ENCODE data around the gene MMP20. TPM values are rescaled to one million over a fixed set of nuclear protein-coding genes. Genes with fewer than 3 reads are reported as not detected.

Gene MMP20
- polyA plus RNA-seq, 1 of the 3 experiments (the other 2 are of a cell fraction) = not detected

DNA sequence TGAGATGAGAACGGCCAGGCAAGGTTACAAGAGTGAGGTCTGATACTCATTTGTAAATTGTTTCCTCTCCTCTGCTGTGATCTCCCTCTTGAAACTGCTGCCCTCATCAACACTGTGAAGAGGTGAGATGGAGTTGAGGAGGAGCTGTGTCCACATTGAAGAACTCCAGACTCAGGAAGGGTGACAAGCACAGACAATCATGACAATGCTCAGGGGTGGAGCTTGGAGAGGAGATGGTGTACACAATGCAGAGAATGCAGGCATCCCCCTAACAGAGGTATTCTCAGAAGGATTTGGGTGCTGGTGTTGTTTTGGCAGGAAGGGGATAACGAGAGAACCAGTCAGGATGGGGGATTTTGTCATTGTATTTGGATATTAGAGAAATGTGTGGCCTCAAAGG, 73.1 kb downstream of the MMP20 start (continued):
- TF ChIP-seq TCF12 (IDR thresholded peaks at IDR 0.05) (no peak), NFIC (IDR thresholded peaks at IDR 0.05; ENCODE audit: borderline replicate concordance) (no peak)
- TF ChIP-seq, protein P1, sequence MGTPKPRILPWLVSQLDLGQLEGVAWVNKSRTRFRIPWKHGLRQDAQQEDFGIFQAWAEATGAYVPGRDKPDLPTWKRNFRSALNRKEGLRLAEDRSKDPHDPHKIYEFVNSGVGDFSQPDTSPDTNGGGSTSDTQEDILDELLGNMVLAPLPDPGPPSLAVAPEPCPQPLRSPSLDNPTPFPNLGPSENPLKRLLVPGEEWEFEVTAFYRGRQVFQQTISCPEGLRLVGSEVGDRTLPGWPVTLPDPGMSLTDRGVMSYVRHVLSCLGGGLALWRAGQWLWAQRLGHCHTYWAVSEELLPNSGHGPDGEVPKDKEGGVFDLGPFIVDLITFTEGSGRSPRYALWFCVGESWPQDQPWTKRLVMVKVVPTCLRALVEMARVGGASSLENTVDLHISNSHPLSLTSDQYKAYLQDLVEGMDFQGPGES (IDR thresholded peaks at IDR 0.05; ENCODE audit: low read depth, low read length) = no peak

DNA sequence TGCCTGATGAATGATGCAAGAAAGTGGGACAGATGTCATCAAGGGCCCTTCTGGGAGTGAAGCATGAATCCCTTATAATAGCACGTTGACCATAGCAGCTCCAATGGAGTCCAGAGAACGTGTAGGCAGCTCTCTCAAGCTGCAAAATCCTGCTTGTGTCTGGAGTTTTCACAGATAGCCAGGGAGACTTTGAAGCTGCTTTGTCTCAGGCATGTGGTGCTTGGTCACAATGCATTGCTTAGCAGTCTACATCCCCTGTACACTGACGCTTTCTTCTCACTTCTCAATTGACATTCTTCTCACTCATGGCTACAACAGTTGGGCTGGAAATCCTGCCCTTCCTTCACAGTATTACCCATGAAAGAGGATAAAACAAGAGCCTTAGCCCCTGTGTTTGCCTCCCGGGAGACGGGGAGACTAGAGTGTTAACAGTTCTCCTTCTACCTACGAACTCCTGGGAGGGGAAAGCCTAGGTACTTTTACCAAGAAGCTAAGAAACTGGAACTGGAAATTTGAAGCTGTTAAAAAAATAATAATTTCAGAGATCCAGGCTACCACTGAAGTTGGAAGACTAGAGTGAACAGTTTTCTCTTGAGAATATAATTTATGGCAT, 73.9 kb downstream of the MMP20 start:
- no peaks in the 10 kb centered on the region for H4K20me1 ChIP-seq (ENCODE audit: insufficient read depth)
- H3K27me3 ChIP-seq (ENCODE audit: insufficient read depth) = no peaks in the 10 kb centered on the region
- no peak for DNase-seq
- H3K4me3 ChIP-seq (ENCODE audit: low read depth in 2 of 2, low read length in 1 of 2) = no peak overlapping the region
- H2AFZ ChIP-seq (ENCODE audit: low read depth) = no peak overlapping the region
- WGBS (ENCODE audit: low lambda C conversion rate) = 75% methylated on average over 6 of the region's 6 CpGs
- H3K9me3 ChIP-seq = no peaks in the 10 kb centered on the region
- TF ChIP-seq, protein P2, sequence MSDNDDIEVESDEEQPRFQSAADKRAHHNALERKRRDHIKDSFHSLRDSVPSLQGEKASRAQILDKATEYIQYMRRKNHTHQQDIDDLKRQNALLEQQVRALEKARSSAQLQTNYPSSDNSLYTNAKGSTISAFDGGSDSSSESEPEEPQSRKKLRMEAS (IDR thresholded peaks at IDR 0.05; ENCODE audit: low read depth) = no peak
- no peak for TF ChIP-seq RXRA (IDR thresholded peaks at IDR 0.05; ENCODE audit: borderline replicate concordance, low read depth)
- TF ChIP-seq, protein P3, sequence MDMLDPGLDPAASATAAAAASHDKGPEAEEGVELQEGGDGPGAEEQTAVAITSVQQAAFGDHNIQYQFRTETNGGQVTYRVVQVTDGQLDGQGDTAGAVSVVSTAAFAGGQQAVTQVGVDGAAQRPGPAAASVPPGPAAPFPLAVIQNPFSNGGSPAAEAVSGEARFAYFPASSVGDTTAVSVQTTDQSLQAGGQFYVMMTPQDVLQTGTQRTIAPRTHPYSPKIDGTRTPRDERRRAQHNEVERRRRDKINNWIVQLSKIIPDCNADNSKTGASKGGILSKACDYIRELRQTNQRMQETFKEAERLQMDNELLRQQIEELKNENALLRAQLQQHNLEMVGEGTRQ (IDR thresholded peaks at IDR 0.05; ENCODE audit: borderline replicate concordance, low read depth, low read length) = no peak
- TF ChIP-seq MXI1 (IDR thresholded peaks at IDR 0.05; ENCODE audit: low read depth, low read length) = no peak
- TF ChIP-seq SIN3A (IDR thresholded peaks at IDR 0.05; ENCODE audit: borderline replicate concordance, low read depth, low read length) = no peak
- TF ChIP-seq FOXM1 (IDR thresholded peaks at IDR 0.05; ENCODE audit: low read depth) = no peak
- TF ChIP-seq RFX5 (IDR thresholded peaks at IDR 0.05; ENCODE audit: low read length) = no peak
- no peak for TF ChIP-seq RCOR1 (IDR thresholded peaks at IDR 0.05; ENCODE audit: low read length)
- TF ChIP-seq GABPA (IDR thresholded peaks at IDR 0.05; ENCODE audit: low read depth) = no peak
- no peak for TF ChIP-seq EP300 (IDR thresholded peaks at IDR 0.05; ENCODE audit: borderline replicate concordance in 1 of 2, low read depth in 1 of 2, low read length in 1 of 2)
- no peak overlapping the region for H3K27ac ChIP-seq (ENCODE audit: low read depth in 2 of 2, low read length in 1 of 2)
- POLR2A ChIA-PET = no interaction called here
- no peak overlapping the region for H3K9ac ChIP-seq
- CTCF ChIA-PET = interaction anchor here (0.6 kb wide), 1 partner anchor 142 kb away, joined by 3 read pairs; no protein-coding TSS in a partner anchor
- H3F3A ChIP-seq (replicated peaks; ENCODE audit: insufficient read depth) = no peaks in the 10 kb centered on the region
- H3K4me1 ChIP-seq (ENCODE audit: control insufficient read depth in 1 of 2, insufficient read depth in 2 of 2, low read depth in 1 of 2, low read length in 1 of 2) = no peaks in the 10 kb centered on the region
- no peaks in the 10 kb centered on the region for H3K79me2 ChIP-seq (ENCODE audit: insufficient read depth)
- H3K36me3 ChIP-seq (replicated peaks in 1 of 2; ENCODE audit: control insufficient read depth in 1 of 2, insufficient read depth in 2 of 2, low read length in 1 of 2) = no peaks in the 10 kb centered on the region
- H3K9me2 ChIP-seq = no peaks in the 10 kb centered on the region
- H3K4me2 ChIP-seq = no peak overlapping the region

DNA sequence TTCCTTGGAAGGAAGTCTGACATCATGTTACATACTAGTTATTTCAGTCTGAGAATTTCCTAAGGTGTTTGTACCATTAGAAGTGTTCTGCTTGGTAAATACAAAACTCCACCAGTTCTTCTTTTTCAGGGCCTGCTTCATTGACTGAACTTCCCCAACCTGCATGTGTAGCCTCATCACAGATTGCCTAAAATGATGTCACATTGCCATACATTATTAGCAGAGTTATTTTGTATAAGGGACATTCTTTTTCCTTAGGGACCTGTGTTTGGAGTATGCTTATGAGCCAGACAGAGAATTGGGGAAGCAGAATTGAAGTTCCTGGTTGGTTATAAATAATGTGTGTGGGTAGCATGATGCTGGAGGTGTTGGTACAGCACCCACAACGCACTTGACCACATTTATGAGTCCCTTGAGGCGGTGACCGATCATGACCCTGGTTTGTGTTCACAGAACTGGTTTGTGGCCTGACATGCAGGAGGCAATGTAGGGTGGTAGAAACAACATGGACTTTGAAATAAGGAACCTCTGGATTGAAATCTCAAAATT, 78.1 kb downstream of the MMP20 start:
- Histone ChIP-seq H3K36me3 (replicated peaks in 1 of 2; ENCODE audit: control insufficient read depth in 1 of 2, insufficient read depth in 2 of 2, low read length in 1 of 2) (no peaks in the 10 kb centered on the region), H3K79me2 (ENCODE audit: insufficient read depth) (no peaks in the 10 kb centered on the region), H2AFZ (ENCODE audit: low read depth) (no peak overlapping the region), H3K9ac (no peak overlapping the region), H3K27ac (ENCODE audit: low read depth in 2 of 2, low read length in 1 of 2) (no peak overlapping the region), H3K9me2 (no peaks in the 10 kb centered on the region), H3K4me1 (ENCODE audit: control insufficient read depth in 1 of 2, insufficient read depth in 2 of 2, low read depth in 1 of 2, low read length in 1 of 2) (no peaks in the 10 kb centered on the region), H3F3A (replicated peaks; ENCODE audit: insufficient read depth) (no peaks in the 10 kb centered on the region), H3K9me3 (no peaks in the 10 kb centered on the region), H3K4me3 (ENCODE audit: low read depth in 2 of 2, low read length in 1 of 2) (no peak overlapping the region), H3K4me2 (no peak overlapping the region), H3K27me3 (ENCODE audit: insufficient read depth) (no peaks in the 10 kb centered on the region), H4K20me1 (ENCODE audit: insufficient read depth) (no peaks in the 10 kb centered on the region)
- 89% methylated on average over 3 of the region's 3 CpGs for WGBS (ENCODE audit: low lambda C conversion rate)
- ChIA-PET POLR2A (no interaction called here), CTCF (no interaction called here)
- DNase-seq = no peak
- TF ChIP-seq TCF12 (IDR thresholded peaks at IDR 0.05) = no peak
- no peak for TF ChIP-seq JUND (IDR thresholded peaks at IDR 0.05)
- TF ChIP-seq, protein P3 (IDR thresholded peaks at IDR 0.05; ENCODE audit: borderline replicate concordance, low read depth, low read length) = no peak
- TF ChIP-seq, protein P1 (IDR thresholded peaks at IDR 0.05; ENCODE audit: low read depth, low read length) = no peak
- no peak for TF ChIP-seq ELF1 (IDR thresholded peaks at IDR 0.05)
- TF ChIP-seq FOSL2 (IDR thresholded peaks at IDR 0.05; ENCODE audit: borderline replicate concordance, low read depth) = no peak
- no peak for TF ChIP-seq GABPA (IDR thresholded peaks at IDR 0.05; ENCODE audit: low read depth)
- TF ChIP-seq EP300 (IDR thresholded peaks at IDR 0.05; ENCODE audit: borderline replicate concordance in 1 of 2, low read depth in 1 of 2, low read length in 1 of 2) = no peak
- no peak for TF ChIP-seq FOXJ3 (CRISPR knock-in tag; IDR thresholded peaks at IDR 0.05)
- no peak for TF ChIP-seq SMC3 (IDR thresholded peaks at IDR 0.05; ENCODE audit: low read depth, low read length)
- TF ChIP-seq POLR2AphosphoS5 (IDR thresholded peaks at IDR 0.05; ENCODE audit: low read depth, low read length) = no peak
- TF ChIP-seq, protein P4, sequence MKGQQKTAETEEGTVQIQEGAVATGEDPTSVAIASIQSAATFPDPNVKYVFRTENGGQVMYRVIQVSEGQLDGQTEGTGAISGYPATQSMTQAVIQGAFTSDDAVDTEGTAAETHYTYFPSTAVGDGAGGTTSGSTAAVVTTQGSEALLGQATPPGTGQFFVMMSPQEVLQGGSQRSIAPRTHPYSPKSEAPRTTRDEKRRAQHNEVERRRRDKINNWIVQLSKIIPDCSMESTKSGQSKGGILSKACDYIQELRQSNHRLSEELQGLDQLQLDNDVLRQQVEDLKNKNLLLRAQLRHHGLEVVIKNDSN (IDR thresholded peaks at IDR 0.05; ENCODE audit: borderline replicate concordance, low read depth) = no peak
- TF ChIP-seq SIN3A (IDR thresholded peaks at IDR 0.05; ENCODE audit: borderline replicate concordance, low read depth, low read length) = no peak

Measured in SK-N-SH (cell line).